GM18520 (cell line): Measurements from ENCODE around the gene CYP2J2.
"Not testable (repeated sequence)": the region's sequence is repeated elsewhere in the genome, so short reads cannot be mapped to it uniquely, and the experiment has no call there.

Experiments used
- ATAC-seq: cut with Tn5 transposase; IDR thresholded peaks from one replicate; pipeline ENCODE4 v1.9.1; 2021; ENCODE audit not compliant: unreplicated experiment

The CYP2J2 gene

GRCh38 chr1:59871746-59872145, 54.8 kb downstream of the CYP2J2 start:
- ATAC-seq: no peak

GRCh38 chr1:59866462-59866861, 60.1 kb downstream of the CYP2J2 start:
- ATAC-seq: no peak

- no peak for ATAC-seq
Observed at GRCh38 chr1:59857679-59858354, 68.8 kb downstream of the CYP2J2 start.

DNA sequence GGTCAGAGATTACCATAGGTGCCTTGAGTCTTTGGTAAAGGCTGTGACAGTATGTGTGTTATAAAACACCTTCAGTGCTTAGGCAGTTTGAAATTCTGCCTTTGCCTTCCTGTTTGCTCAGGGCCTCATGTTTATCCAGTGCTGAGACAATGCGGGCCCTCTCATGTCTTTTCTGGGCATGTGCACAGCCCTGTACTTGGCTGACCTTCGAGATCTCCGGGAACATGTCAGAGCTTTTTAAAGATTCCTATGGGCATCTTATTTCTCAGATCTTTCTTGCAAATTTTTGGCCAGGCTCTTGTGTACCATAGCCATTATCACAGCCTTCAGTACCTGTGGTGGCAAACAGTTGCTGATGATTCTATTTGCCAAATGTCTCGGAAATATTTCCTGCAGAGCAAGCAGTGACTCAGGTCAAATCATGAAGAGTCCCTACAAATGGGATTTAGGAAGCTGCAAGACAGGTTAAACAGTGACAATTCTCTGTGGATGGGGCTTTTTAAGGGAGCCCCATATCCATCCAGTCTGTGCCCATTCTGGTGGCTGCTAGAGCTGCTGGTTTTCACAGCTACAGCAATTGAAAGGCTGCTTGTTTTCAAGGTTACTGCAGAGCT, 69.7 kb downstream of the CYP2J2 start:
- ATAC-seq: no peak

- not testable (repeated sequence) for ATAC-seq
Observed at GRCh38 chr1:59855297-59855696, 71.3 kb downstream of the CYP2J2 start.

- no peak for ATAC-seq
Observed at GRCh38 chr1:59852117-59852516, 74.5 kb downstream of the CYP2J2 start.

DNA sequence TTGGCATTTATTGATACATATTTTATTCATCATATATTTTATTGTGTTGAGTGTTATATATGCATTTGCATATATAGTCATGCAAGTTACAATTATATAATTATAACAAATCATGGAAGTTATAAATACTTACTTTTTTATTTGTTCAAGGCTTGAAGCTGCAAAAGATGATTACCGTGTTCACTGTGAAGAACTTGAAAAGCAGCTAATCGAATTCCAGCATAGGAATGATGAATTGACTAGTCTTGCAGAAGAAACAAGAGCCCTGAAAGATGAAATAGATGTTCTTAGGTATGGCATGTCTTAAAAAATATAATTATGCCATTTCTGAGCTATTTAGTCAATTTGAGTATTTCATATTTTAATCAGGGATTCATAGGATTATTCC, 79.7 kb downstream of the CYP2J2 start:
- no peak for ATAC-seq

GRCh38 chr1:59846209-59846894, 80.2 kb downstream of the CYP2J2 start:
- no peak for ATAC-seq

DNA sequence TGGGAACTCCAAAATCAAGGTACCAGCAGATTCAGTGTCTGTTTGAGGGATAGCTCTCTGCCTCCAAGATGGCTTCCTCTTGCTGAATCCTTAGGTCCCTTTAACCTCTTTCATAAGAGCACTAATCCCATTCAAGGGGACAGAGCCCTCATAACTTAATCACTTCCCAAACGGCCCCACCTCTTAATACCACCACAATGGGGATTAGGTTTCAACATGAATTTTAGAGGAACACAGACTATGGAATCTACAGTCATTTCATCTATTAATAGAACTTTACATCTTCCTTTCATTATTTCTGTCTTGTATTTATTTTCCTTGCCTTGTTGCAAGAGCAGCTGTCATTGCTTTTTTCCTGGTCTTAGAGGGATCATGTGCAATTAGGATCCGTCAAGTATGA, 81.5 kb downstream of the CYP2J2 start:
- no peak for ATAC-seq
